Measurements from ENCODE around the gene MTOR. TPM values are rescaled to one million over a fixed set of nuclear protein-coding genes. Genes with fewer than 3 reads are reported as not detected.
A peak's percentile ranks its signal among the peaks of the same experiment; 100 is the strongest.
"Not testable (repeated sequence)": the region's sequence is repeated elsewhere in the genome, so short reads cannot be mapped to it uniquely, and the experiment has no call there.

The MTOR gene
- total RNA-seq, 1 donor from 2014 or later = 26.9 TPM

- intact Hi-C loops (cut with DNase I) = no loop called here
- DNase-seq (no peak), ATAC-seq (ENCODE audit: poor library complexity) (no peak)
Measured at GRCh38 chr1:11142618-11143391, 119.5 kb downstream of the MTOR start.

DNA sequence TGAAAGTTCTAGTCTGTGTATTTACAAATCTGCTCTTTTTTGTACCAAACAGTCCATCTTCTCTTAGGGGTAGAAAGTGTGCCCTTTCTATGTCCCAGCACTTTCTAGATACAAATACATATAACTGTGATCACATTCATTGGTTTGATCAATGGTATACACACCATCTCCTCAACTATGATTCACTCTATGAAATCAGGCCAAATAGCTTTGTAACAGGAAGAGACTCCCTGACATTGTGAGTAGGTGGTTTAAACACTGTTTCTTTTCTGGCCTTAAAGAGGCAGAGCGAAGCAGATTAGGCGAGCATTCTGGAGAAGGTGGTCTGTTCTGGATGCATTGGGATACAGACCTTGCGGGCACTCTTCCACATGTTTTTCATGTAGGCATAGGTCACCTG is 123.4 kb downstream of the MTOR start:
- DNase-seq = no peak
- intact Hi-C loops (cut with DNase I) = no loop called here
- no peak for ATAC-seq (ENCODE audit: poor library complexity)

DNA sequence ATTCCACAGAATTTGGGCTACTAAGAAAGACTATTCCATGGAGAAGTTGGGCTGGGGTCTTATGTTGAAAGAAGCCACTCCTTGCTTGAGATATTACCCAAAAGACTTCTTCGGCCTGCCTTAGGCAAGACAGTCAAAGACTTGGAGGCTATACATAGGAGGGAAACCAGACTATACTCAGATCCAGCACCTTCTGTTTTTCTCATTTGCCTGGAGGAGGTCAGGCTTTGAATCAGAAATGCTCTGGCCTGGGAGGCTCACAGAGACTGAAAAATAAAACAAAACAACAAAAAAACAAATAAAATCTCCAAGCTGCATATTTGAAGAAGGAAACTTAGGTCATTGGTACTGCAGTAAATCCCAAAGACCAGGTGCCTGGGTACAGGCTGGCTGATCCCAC is 124.3 kb downstream of the MTOR start:
- ATAC-seq (ENCODE audit: poor library complexity) (no peak), DNase-seq (no peak)
- intact Hi-C loops (cut with DNase I) = no loop called here

DNA sequence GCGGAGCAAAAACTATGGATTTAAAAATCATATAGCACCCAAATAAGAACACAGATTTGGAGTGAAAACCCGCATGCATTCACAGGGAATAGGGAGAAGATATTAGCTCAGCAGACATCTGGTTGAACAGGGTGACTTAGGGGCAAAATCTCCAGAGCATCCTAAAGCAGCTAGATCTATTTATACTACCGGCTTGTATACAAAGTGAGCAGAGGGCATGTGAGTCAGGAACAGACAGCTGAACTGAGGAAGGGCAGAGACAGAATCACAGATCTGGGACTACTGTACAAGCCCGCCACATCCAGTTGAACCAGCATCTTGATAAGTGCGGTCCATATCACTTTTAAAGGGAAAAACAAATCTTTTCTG is 127.5 kb downstream of the MTOR start:
- no peak for DNase-seq
- ATAC-seq (ENCODE audit: poor library complexity) = peak; percentile 18
- intact Hi-C loops (cut with DNase I) = no loop called here

GRCh38 chr1:11134251-11134897 is 128.0 kb downstream of the MTOR start:
- DNase-seq (peak; percentile 46), ATAC-seq (ENCODE audit: poor library complexity) (peak; percentile 25)
- intact Hi-C loops (cut with DNase I) = no loop called here

GRCh38 chr1:11132563-11133293 is 129.6 kb downstream of the MTOR start:
- peak; percentile 21 for ATAC-seq (ENCODE audit: poor library complexity)
- DNase-seq = no peak
- intact Hi-C loops (cut with DNase I) = no loop called here

DNA sequence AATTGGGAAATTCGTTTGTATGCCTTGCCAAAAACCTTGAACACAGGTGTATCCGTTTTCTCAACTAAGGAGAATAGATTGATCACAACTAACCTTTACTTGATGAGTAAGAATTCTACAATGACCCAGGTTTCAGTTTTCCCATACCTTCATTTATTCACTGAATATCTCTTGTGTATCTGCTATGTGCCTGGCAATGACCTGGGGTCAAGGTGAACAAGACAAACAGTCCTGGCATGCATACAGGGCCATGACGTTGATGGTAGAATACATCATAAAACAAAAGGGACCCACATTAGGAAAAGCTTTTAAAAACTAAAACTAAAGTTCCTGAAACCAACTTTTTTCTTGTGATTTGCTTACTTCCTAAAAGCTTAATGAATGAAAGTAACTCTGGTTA is 130.5 kb downstream of the MTOR start:
- DNase-seq = no peak
- intact Hi-C loops (cut with DNase I) = no loop called here
- ATAC-seq (ENCODE audit: poor library complexity) = no peak

DNA sequence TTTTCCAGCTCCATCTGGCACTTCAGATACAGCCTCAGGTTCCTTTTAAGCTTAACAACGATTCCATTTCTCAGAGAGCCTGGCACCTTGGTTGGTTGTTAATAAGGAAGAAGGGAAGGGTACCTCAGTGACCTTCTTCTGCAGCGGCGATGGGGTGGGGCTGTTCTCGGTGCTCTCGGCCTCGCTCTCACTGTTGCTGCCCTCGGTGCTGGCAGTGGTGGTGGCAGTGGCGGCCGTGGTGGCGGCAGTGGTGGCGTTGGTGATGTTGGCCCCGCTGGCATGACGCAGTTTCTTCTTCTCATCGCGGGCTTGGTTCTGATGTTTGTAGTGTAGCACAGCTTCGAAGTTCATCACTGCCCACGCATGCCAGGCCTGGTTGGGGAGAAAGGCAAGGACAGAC is 131.9 kb downstream of the MTOR start:
- ATAC-seq (ENCODE audit: poor library complexity) (no peak), DNase-seq (no peak)
- intact Hi-C loops (cut with DNase I) = no loop called here

DNA sequence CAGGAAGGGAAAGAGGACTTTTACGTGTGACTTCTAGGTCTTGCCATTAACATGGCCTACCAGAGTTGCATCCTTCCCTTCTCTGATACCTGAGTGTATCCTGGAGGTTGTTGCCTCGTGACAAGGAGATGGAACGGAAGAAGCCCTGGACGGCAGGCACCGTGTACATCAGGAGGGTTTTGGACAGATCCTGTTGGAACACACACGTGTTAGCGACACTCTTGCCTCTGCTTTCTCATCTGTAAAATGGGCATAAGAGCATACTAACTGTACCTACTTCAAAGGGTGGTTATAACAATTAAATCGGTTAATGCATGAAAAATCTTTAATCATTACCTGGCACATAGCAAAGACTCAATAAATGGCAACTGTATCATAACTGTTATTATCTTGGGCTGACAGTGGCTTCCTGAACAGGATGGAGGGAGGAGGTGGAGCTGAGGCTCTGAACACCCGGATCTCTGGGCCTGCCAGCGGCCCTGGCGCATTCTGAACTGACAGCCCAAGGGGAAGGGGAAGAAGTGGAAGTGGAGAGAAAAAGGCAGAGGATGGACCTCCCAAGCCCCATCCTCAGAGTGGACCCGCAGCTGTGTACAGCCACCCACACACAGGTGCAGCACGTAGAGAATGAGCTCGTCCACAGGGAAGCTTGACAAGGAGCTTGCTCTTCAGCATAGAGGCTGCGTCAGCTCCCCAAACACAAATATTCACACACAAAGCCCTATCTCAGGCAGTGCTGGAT is 132.5 kb downstream of the MTOR start:
- ATAC-seq (ENCODE audit: poor library complexity) (no peak), DNase-seq (no peak)
- intact Hi-C loops (cut with DNase I) = no loop called here

DNA sequence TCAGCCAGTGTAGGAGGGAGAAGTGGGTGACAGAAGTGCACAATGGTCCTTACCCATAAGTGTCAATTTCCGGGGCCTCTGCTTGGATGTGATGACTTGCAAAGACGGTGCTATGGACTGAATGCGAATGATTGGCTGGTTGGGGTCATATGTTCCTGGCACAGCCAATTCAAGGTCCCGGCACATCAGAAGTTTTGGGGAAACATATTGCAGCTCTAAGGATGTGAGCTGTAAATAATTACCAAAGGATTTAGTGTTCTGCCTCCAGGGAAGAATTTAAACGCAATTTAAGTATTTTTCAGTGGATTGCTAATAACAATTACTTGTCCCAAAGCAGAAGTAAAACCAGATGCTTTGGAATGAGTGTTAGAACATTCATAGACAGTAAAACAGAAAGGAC is 135.8 kb downstream of the MTOR start:
- intact Hi-C loops (cut with DNase I) = no loop called here
- DNase-seq = no peak
- no peak for ATAC-seq (ENCODE audit: poor library complexity)

DNA sequence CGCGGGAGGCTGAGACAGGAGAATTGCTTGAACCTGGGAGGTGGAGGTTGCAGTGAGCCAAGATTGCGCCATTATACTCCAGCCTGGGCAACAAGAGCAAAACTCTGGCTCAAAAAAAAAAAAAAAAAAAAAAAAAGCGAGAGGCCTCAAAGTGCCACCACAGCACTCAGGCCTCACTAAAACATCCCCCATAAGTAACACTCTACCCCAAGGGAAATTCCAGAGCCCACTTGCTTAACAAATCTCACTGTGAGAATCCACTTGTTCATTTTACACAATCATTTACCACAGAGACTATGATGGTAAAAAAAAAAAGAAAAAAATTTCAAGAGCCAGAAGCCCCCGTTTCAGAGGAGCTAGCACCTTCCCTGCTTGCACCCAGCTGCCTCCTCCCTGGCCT is 136.4 kb downstream of the MTOR start:
- DNase-seq (no peak), ATAC-seq (ENCODE audit: poor library complexity) (no peak)
- intact Hi-C loops (cut with DNase I) = no loop called here

- DNase-seq = no peak
- intact Hi-C loops (cut with DNase I) = no loop called here
- ATAC-seq (ENCODE audit: poor library complexity) = no peak
Measured at GRCh38 chr1:11124965-11125364, 137.4 kb downstream of the MTOR start.

- ATAC-seq (ENCODE audit: poor library complexity) = no peak
- no peak for DNase-seq
- intact Hi-C loops (cut with DNase I) = no loop called here
Measured at GRCh38 chr1:11116318-11116717, 146.0 kb downstream of the MTOR start.

GRCh38 chr1:11114966-11115365 is 147.4 kb downstream of the MTOR start:
- ATAC-seq (ENCODE audit: poor library complexity) (no peak), DNase-seq (no peak)
- intact Hi-C loops (cut with DNase I) = no loop called here

DNA sequence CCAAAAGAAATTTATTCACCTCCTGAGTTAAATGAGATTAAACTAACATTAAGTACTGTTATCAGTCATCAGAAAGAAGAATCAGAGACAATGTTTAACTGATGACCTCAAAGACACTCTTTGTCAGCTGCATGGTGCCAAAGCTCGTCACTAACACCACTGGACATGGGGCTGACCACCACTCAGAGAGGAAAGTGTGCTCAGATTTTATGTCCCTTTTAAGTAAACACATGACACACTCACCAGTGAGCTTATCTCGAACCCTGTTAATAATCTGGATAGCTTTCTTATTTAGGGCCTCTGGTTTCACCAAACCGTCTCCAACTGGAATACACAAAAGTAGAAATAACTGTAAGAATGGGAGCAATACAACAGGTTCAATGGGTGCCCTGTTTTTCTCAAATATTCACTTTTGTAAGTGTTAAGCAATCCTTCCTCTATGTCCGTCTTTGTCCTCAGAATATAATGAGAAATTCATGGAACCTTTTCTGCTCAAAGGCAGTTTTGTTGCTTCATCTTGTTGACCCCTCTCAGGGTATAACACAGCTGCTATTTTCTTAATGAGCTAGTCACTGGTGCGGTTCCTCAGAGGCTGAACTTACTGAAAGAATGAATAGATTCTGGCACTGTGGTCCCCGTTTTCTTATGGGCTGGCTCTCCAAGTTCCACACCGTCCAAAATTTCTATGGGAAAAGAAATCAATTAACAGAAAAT is 153.1 kb downstream of the MTOR start:
- intact Hi-C loops (cut with DNase I) = no loop called here
- no peak for DNase-seq

GRCh38 chr1:11107599-11107998 is 154.8 kb downstream of the MTOR start:
- no peak for ATAC-seq (ENCODE audit: poor library complexity)
- DNase-seq = no peak
- intact Hi-C loops (cut with DNase I) = no loop called here

More for the DNA sequence above, 153.1 kb downstream of the MTOR start:
- no peak for ATAC-seq (ENCODE audit: poor library complexity)

GRCh38 chr1:11105586-11105985 is 156.8 kb downstream of the MTOR start:
- no peak for ATAC-seq (ENCODE audit: poor library complexity)
- intact Hi-C loops (cut with DNase I) = no loop called here
- DNase-seq = no peak

GRCh38 chr1:11101347-11101746 is 161.0 kb downstream of the MTOR start:
- ATAC-seq (ENCODE audit: poor library complexity) = no peak
- DNase-seq = no peak
- intact Hi-C loops (cut with DNase I) = no loop called here

DNA sequence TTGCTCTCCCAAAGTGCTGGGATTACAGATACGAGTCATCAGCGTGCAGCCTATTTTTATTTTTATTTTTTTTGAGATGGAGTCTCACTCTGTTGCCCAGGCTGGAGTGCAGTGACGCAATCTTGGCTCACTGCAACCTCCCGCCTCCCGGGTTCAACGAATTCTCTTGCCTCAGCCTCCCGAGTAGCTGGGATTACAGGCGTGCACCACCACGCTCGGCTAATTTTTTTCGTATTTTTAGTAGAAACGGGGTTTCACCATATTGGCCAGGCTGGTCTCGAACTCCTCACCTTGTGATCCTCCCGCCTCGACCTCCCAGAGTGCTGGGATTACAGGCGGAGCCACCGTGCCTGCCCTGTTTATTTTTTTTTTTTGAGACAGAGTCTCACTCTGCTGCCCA is 161.5 kb downstream of the MTOR start:
- ATAC-seq (ENCODE audit: poor library complexity); intact Hi-C loops (cut with DNase I): not testable (repeated sequence)

More for the DNA sequence above, 161.5 kb downstream of the MTOR start:
- not testable (repeated sequence) for DNase-seq

All from Right ventricle myocardium superior (tissue), 1 donor.